Spleen (tissue), 11 donors: Measurements from ENCODE around the gene COL12A1. TPM values are rescaled to one million over a fixed set of nuclear protein-coding genes. Genes with fewer than 3 reads are reported as not detected.

Experiments
- DNase-seq: peaks from one replicate; pipeline ENCODE4 v3.0.0-alpha.2; 2020
- H3K27ac ChIP-seq, 8 donors: fragments of 200-600 bp; sonication (generic) in 7 of 8; 1 replicate in 4 of 8; 2 replicates in 4 of 8; pipeline versions ENCODE4 v1.5.0 to v1.8.0; 2016 to 2021; ENCODE audit warnings: inconsistent platforms in 4 of 8, mild to moderate bottlenecking in 4 of 8, moderate library complexity in 1 of 8
- H3K27me3 ChIP-seq, 7 donors: fragments of 200-600 bp; sonication (generic) in 6 of 7; replicated peaks in 1 of 7; 1 replicate in 4 of 7; 2 replicates in 3 of 7; pipeline versions ENCODE4 v1.5.0 to v1.8.0; 2016 to 2021; ENCODE audit warnings: inconsistent platforms in 3 of 7, mild to moderate bottlenecking in 1 of 7
- H3K36me3 ChIP-seq, 6 donors: fragments of 200-600 bp; sonication (generic) in 5 of 6; 1 replicate in 4 of 6; 2 replicates in 2 of 6; pipeline versions ENCODE4 v1.5.0 to v1.8.0; 2016 to 2021; ENCODE audit warnings: inconsistent platforms in 2 of 6
- H3K4me1 ChIP-seq, 6 donors: fragments of 200-600 bp; sonication (generic) in 5 of 6; 1 replicate in 3 of 6; 2 replicates in 3 of 6; pipeline versions ENCODE4 v1.5.0 to v1.8.0; 2016 to 2021; ENCODE audit warnings: inconsistent platforms in 3 of 6
- H3K4me3 ChIP-seq, 8 donors: fragments of 200-600 bp; sonication (generic) in 7 of 8; 1 replicate in 4 of 8; 2 replicates in 4 of 8; pipeline versions ENCODE4 v1.5.0 to v1.8.0; 2016 to 2021; ENCODE audit warnings: inconsistent platforms in 4 of 8, mild to moderate bottlenecking in 4 of 8, moderate library complexity in 2 of 8
- H3K9me3 ChIP-seq, 8 donors: fragments of 200-600 bp; sonication (generic) in 7 of 8; 1 replicate in 4 of 8; 2 replicates in 4 of 8; pipeline versions ENCODE4 v1.5.0 to v1.8.0; 2016 to 2021; ENCODE audit warnings: inconsistent platforms in 4 of 8
- CTCF ChIP-seq, 11 experiments: fragments of 200-600 bp in 7 of 11; fragments of 450-650 bp in 4 of 11; sonication (generic) in 4 of 11; IDR thresholded peaks in 8 of 11; conservative IDR thresholded peaks in 3 of 11; 1 replicate in 7 of 11; 2 replicates in 4 of 11; pipeline versions ENCODE4 v1.4.0 to v1.8.0; 2016 to 2021; ENCODE audit warnings: antibody characterized with exemption in 11 of 11, inconsistent platforms in 4 of 11, mild to moderate bottlenecking in 1 of 11
- POLR2A ChIP-seq, 3 donors: fragments of 450-650 bp; IDR thresholded peaks; one replicate each; pipeline ENCODE4 v1.5.1; 2017; ENCODE audit warnings: antibody characterized with exemption in 3 of 3, mild to moderate bottlenecking in 1 of 3
- POLR2AphosphoS5 ChIP-seq, 3 donors: sonication (generic); formaldehyde crosslinking; IDR thresholded peaks; one replicate each; pipeline ENCODE4 v1.5.1; 2017; ENCODE audit warnings: antibody characterized with exemption in 3 of 3
- WGBS, 5 donors: extraction: QIAGEN DNeasy Blood & Tissue Kit in 3 of 5; methylation state at CpG; one replicate each; pipeline versions ENCODE4 v1.1.5 to v1.1.7; 2013 to 2018; 5-methylcytosine and 5-hydroxymethylcytosine counted together
- intact Hi-C: fragments of 100-400 bp; cut with DNase I; formaldehyde crosslinking; loops from one replicate; pipeline ENCODE4 v1.15.0; 2023; ENCODE audit warnings: low total_unique reads
- polyA plus RNA-seq, 3 donors: library from polyadenylated mRNA; stranded (reverse); fragments of 200-250 nt; gene quantifications; one replicate each; pipeline ENCODE4 v1.2.1, GENCODE V29; 2013
- total RNA-seq, 7 donors: library from RNA; depleted of rRNA in 3 of 7; stranded (reverse); fragments of >200 nt in 3 of 7; fragmentation: NEBNext Ultra II Directional in 4 of 7; extraction: Animal tissue kit (Norgen Biotek cat#: 25700) in 4 of 7; gene quantifications; one replicate each; pipeline versions ENCODE4 v1.1.0 to v1.2.1, GENCODE V29; 2016 to 2021
- donor health status: healthy with polysubstance abuse.
- donor health status: DM: no; HTN: no; CAD: no; lungs with moderate emphysema.
- donor health status: DM: no; HTN: no; CAD: no.
- donor health status: Bipolar disorder and iron deficiency.
- donor health status: healthy.
- donor health status: DM: no; HTN: no; CAD: no.
- donor health status: DM: yes; HTN: yes; CAD: no.

The COL12A1 gene
- total and polyA plus RNA-seq, 10 donors = 2.5 to 32.6 (median 21.2) TPM

GRCh38 chr6:75210885-75211739 lies 5.3 kb upstream of the COL12A1 start:
- Histone ChIP-seq H3K36me3 (no peaks in the 10 kb centered on the region), H3K9me3 (no peaks in the 10 kb centered on the region), H3K27me3 (peaks cover 3 to 60% (median 30%) of the 10 kb centered on the region in 7 donors), H3K27ac (no peak overlapping the region), H3K4me1 (peaks cover 18 to 35% (median 29%) of the 10 kb centered on the region in 6 donors), H3K4me3 (no peak overlapping the region)
- DNase-seq = no peak
- intact Hi-C loops = loop anchor here (5.0 kb wide), 1 partner anchor 1474 kb away; no protein-coding TSS in a partner anchor
- TF ChIP-seq CTCF (IDR thresholded peaks at IDR 0.05 in 8 of 11, conservative IDR thresholded peaks at IDR 0.05 in 3 of 11) (peak in 9 of 11 experiments; percentile 55 to 82 (median 72)), POLR2AphosphoS5 (IDR thresholded peaks at IDR 0.05) (no peak)
- WGBS, 5 donors = 24 to 34% (median 31%) methylated on average over 10 of the region's 10 CpGs

- H3K9me3 ChIP-seq = no peaks in the 10 kb centered on the region
- no peak for DNase-seq
- H3K36me3 ChIP-seq = no peaks in the 10 kb centered on the region
- intact Hi-C loops = loop anchor here (5.0 to 10.0 kb wide), 2 partner anchors 1117 to 1354 kb away; no protein-coding TSS in a partner anchor
- peaks cover 29 to 54% (median 47%) of the 10 kb centered on the region in 6 donors for H3K4me1 ChIP-seq
- H3K4me3 ChIP-seq = peak overlapping the region in 1 of 8 donors; percentile 67
- H3K27me3 ChIP-seq = peaks cover 3 to 79% (median 49%) of the 10 kb centered on the region in 7 donors
- 23 to 39% (median 36%) methylated on average over 7 of the region's 7 CpGs for WGBS, 5 donors
- no peak overlapping the region for H3K27ac ChIP-seq
- TF ChIP-seq POLR2AphosphoS5 (IDR thresholded peaks at IDR 0.05) (no peak), POLR2A (IDR thresholded peaks at IDR 0.05) (no peak), CTCF (IDR thresholded peaks at IDR 0.05 in 8 of 11, conservative IDR thresholded peaks at IDR 0.05 in 3 of 11) (peak in 4 of 11 experiments; percentile 17 to 54 (median 30))
Observed at GRCh38 chr6:75209184-75209723, 3.4 kb upstream of the COL12A1 start.

GRCh38 chr6:75208298-75209183 lies 2.7 kb upstream of the COL12A1 start:
- Histone ChIP-seq H3K4me3 (peak overlapping the region in 3 of 8 donors; percentile 7 to 67 (median 22)), H3K9me3 (no peaks in the 10 kb centered on the region), H3K4me1 (peaks cover 29 to 60% (median 52%) of the 10 kb centered on the region in 6 donors), H3K36me3 (no peaks in the 10 kb centered on the region), H3K27me3 (peaks cover 3 to 86% (median 56%) of the 10 kb centered on the region in 7 donors), H3K27ac (peak overlapping the region in 1 of 8 donors; percentile 26)
- intact Hi-C loops = loop anchor here (5.0 to 10.0 kb wide), 2 partner anchors 1116 to 1354 kb away; no protein-coding TSS in a partner anchor
- 3 to 6% (median 5%) methylated on average over 33 of the region's 33 CpGs for WGBS, 5 donors
- TF ChIP-seq CTCF (IDR thresholded peaks at IDR 0.05 in 8 of 11, conservative IDR thresholded peaks at IDR 0.05 in 3 of 11) = peak; percentile 68 to 87 (median 83)
- no peak for TF ChIP-seq POLR2A (IDR thresholded peaks at IDR 0.05)
- TF ChIP-seq POLR2AphosphoS5 (IDR thresholded peaks at IDR 0.05) = no peak
- peak; percentile 93 for DNase-seq
